GM21390 (cell line): ENCODE measurements around the gene SAP25.
"Not testable (repeated sequence)": the region's sequence is repeated elsewhere in the genome, so short reads cannot be mapped to it uniquely, and the experiment has no call there.

Experiments
- ATAC-seq: cut with Tn5 transposase; IDR thresholded peaks from one replicate; pipeline ENCODE4 v1.9.1; 2021; ENCODE audit not compliant: unreplicated experiment

The SAP25 gene

DNA sequence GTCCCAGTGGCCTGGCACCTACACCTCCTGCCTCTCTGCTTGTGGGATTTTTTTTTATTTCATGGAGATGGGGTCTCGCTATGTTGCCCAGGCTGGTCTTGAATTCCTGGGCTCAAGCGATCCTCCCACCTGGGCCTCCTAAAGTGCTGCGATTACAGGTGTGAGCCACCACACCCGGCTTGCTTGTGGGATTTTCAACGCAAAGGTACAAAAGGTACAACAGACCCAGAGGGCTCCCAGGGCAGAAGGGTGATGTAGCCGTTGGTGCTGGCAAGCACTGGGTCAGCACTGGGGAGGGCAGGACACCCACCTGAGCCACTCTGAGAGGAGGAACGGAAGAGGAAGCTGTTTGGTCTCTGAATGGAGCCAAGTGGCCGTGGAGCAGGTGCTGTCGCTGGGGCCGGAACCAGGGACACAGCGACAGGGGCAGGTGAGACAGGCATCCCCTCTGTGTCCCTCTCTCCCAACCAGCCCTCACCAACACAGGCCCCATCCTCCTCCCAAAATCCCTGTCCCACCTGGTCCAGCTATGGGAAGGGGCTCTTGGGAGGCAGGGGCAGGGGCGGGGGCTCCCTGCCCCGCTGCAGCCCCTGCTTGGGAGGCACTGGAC lies 2.8 kb upstream of the SAP25 start:
- no peak for ATAC-seq

DNA sequence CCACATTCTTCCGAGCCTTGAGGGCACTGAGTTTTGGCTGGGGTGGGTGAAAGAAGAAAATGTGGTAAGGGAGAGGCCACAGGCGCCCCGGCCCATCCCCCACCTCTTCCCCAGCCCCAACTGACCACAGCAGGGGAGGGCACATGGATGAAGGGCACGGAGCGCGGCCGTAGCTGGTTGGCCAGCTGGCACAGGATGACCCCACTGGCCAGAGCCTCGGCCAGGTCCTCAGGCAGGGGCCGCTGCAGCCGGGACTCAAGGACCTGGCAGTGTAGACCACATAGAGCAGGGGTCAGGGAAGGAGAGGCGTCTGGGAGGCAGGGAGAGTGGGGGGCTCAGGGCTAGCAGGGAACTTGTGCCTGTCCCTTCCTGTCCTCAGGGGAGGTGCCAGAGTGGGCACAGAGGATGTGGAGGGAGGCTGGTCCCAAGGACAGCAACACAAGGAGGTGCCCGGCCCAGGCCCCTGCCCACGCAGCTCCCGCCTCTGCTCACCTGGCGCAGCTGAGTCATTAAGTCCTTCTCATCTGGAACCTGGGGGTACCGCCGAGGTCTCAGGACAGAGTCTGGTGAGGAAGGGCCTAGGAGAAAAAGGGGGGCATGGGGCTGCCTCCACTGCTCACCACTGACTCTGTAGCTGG lies 2.2 kb upstream of the SAP25 start:
- no peak for ATAC-seq

DNA sequence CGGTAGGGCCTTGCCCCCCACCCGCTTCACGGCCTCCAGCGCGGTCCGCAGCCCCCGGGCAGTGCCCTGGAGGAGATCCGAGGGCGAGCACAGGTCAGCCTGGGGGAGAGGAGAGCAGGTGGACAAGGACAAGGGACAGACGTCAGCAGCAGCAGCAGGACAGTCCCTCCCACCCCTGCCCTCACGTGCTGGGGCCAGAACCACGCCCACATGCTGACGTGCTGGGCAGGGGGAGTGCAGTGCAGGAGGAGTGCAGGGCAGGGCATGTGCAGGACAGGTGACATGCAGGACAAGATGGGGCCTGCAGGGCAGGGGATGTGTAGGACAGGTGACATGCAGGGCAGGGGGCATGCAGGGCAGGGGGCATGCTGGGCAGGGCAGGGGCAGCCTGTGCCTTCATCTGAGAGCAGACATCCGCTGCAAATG lies 1.5 kb upstream of the SAP25 start:
- no peak for ATAC-seq

DNA sequence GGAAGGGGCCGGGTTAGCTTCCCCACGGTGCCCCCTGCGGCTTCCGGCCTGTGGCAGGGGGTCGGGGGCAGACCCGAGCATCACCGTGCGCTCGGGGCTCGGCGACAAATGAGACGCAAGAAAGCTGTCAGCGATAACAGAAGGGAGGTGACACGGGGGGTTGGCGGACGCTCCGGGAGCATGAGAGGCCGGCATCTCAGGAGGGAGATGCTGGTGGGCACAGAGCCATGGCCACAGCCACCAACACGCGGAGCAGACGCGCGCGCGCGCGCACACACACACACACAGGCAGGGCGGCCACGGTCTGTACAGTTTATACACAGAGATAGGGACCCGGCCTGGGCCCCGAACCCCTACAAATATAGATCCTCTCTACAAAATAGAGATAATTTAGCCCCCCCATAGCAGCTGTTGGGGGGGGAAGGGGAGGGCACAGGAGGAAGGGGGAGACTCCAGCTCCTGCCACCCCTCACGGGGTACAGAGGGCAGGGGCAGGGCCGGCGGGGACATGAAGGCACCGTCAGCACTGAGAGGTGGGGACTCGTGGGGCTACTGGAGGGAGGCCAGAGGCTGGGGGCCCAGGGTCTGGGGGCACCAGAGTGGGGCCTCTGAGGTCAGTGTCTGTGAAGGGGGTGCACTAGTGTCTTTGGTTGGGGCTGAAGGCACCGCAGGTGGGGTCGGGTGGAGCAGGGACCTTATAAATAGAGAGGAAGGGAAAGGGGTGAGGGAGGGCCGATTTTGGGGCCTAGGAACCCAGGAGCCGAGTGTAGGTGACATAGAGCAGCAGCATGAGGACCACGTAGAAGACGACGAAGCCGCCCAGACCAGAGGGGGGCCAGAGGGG lies 884 bp upstream of the SAP25 start:
- ATAC-seq = no peak

DNA sequence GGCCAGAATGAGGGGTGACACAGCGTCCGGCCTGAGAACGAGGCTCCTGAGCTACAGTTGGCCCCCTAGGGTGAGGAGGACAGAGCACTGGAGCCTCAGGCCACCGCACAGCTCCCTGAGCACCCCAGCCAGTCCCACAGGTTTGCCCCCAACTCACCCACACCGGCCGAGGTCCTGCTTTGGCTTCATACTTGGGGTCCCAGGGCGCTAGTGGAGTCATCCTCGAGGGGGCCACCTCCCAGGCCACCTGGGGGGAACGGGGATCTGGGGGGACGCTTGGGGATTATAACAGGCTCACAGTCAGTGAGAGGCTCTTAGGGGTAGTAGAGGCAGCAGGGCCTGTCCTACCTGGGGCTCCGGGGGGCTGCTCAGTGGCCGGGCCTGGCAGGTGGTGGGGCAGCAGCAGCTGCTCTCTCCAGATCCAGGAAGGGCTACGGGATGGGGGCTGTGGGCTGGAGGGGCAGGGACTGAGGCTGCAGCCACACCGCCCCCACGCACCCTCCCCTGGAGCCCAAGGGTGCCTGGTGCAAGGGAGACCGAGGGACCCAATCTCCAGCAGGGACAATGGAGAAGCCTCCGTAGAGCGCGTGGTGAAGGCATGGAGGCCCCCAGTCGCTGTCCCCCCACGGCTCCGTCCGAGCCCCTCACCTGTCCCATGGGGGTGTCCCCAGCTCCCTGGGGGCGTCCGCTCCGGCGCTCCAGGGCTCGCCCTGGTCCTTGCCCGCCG lies 588 bp downstream of the SAP25 start:
- ATAC-seq = no peak

DNA sequence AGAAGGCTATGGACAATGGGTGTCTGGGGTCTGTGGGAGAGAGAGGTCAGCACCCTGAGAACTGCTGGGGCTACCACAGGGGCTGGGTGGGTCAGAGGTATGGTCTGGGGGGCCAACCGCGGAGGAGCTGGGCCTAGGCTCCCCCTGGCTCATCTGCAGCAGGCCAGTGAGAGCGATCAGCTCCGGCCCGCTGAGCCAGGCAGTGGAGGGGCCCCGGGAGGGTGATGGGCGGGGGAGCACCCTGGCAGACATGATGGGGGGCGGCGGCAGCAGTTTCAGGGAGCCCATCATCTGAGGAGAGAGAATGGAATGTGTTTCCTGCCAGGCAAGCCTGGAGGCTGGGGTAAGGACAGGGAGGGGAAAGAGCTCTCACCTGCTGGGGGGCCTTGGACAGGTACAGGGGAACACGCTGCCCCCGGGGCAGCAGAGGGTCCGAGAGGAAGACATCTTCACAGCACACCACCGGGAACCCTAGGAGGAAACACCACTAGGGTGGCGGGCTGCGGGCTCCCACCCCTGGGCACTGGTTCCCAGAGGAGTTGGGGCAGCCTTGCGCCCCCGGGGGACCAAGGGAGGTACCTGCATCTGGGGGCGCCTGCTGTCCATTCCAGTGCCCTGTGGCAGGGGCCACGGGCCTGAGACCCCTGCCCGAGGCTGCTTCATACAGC lies 1.3 kb downstream of the SAP25 start:
- no peak for ATAC-seq

DNA sequence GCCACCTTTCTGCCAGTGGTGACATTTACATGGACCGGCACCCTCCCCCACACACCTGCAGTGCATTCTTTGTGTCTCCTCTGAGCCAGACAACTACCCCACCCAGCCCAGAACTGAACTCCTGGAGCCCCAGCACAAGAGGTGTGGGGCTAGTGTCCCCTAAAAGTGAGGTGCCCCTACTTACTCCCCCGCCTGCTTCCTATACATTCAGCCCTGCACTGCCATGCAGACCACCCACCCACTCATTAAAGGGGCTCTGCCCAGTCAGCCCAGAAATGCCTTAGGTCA lies 1.9 kb downstream of the SAP25 start:
- ATAC-seq = no peak

DNA sequence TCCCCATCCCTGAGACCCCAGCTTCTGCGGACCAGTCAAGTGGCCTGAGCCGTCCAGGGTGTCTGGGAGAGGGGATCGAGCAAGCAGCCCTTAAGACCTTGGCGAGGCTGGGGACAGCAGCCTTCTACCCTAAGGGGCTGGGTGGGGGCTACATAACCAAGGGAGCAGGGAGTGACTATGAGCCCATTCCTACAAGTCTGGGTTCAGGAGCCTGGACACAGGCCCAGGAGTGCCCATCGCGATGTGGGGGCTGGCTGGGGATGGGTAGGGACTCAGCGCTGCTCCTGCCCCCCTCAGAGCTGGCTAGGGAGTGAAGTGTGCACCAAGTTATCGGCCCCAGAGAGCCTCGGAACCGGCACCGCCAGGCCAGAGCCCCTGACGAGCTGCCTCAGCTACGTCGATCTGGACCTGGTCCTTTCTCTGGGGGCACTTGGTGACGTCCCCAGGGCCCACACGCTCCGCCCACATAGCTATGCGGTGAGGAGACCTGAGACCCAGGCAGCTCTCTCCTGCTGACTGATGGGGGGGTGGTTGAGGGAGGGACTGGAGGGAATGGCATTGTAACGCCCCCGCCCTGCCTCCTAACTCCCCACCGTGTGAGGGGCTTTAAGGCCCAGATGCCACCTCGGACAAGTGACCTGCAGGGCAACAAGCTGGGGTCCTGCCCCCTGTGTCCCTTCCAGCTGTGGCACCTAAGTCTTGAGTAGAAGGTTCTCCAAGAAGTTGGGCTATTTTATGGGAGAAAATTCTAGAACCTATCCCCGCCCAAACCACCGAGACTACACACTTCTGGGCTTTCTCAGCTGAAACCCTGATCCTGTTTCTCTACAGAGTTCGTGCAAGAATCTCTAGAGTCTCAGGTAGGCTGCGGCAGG lies 2.5 kb downstream of the SAP25 start:
- ATAC-seq = no peak

DNA sequence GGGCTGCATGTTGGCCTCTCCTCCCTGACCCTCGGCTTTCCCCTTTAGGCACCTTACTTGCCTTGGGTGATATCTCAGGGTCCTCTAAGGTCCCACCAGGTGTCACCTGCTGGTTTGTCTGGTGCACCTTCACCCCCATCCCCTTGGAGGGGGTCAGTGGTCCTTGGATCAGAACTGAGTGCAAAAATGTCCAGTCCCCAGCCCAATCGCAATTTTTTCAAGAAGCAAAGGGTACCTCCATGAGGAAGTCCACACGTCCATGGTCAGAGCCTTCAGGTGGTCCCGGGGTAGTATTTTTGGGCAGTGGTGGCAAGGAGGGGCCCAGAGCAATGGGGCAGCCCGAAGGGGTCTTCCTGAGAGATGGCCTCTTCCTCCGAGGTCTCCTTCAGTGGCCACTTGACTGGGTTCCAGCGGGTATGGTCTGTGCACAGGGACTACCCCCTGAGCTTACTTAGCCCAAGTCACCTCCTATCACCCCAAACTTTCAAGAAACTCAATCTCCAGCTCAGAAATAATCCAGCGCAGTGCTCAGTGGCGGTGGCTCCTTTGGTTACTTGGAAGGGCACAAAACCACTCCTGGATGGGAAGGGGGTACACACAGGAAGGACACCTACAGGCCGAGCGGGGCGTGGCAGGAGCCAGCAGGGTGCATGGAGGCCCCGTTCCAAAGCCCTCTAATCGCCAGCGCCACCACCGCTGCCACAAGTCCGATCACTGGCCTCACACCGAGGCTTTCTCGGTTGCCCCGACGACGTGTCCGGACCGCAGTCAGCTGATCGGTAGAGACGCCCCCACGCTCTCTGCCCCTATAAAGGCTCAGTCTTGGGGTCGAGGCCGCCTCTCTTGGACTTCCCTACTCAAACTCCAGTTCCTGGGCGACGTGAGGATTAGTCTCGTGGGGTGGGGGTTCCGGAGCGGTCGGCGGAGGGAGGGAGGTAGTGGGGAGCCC lies 4.5 kb downstream of the SAP25 start:
- ATAC-seq = no peak

DNA sequence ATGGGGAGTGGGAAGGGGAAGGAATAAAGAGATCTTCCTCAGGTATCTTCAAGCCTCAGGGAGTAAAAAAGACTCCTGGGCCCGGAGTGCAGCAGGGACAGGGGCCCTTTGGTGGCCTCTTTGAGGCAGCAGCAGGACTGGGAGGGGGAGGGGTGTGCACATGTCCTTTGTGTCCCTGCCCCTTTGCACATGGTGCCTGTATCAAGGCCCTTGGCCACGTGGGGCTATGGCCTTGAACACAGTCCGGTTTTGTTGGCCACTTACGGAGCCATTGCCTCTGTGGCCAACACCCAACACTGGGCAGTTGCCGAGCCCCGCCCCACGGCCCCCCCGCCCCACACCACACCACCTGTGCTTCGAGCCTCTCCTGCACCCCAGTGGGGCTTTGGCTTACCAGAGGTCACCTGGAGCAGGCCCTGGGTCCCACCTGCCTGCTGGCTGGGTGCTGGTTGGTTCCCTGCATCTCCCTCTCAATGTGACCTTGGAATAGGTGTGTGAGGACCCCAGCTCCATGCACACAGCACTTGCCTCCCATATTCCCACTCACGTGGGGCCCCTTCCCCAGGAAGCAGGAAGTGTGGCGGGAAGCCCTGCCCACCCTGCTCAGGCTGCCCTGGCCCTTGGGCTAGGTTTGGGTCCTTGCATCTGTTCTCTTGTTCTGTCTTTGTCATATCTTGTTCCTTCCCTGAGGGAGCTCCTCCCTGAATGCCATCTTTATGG lies 5.4 kb downstream of the SAP25 start:
- no peak for ATAC-seq

DNA sequence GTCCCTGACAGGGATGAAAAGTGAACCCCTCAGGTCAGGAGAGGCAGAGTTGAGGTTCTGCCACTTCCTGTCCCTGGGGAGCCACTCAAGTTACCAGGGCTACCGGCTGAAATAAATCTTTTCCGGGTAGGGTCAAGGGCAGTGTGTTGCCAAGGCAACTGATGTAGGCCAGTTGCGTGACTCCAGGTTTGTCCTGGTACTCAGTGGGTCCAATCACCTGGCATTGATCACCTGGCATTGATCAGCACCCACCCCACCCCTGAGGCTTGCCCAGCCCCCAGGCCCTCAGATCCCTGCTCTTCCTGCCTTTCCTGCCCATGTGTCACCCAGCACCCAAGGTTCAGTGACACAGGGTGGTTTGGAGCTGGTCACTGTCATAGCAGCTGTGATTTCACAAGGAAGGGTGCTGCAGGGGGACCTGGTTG lies 5.9 kb downstream of the SAP25 start:
- ATAC-seq = no peak

DNA sequence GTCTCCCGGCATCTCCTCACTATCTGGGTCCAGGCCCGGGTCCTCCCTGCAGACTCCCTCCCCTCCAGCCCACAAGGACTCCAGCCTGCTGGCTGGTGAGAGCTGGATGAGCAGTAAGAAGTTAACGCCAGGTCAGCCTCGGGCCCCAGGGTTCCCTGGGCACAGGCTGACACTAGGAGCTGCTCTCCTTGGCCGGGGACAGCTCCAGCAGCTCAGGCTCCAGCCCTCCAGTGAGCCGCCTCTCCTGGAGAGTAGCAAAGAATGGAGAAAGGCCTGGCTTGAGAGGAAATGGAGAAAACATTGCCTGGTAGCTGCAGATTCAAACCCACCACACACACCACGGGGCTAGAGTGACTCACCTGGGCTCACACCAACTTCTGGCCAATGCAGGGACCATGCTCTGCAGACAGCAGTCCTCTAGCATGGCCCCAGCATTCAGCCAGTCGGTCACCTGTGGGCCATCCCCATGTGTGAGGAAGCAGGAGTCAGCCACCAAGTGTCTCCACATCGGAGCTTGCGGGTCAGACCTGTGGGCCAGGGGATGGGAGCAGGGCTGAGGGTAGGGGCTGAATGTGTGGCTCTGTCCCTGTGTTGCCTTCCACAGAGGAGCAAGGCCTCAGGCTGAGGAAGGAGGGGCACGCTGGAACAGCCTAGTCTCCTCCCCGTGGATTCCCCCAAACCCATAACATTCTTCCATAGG lies 6.5 kb downstream of the SAP25 start:
- no peak for ATAC-seq

DNA sequence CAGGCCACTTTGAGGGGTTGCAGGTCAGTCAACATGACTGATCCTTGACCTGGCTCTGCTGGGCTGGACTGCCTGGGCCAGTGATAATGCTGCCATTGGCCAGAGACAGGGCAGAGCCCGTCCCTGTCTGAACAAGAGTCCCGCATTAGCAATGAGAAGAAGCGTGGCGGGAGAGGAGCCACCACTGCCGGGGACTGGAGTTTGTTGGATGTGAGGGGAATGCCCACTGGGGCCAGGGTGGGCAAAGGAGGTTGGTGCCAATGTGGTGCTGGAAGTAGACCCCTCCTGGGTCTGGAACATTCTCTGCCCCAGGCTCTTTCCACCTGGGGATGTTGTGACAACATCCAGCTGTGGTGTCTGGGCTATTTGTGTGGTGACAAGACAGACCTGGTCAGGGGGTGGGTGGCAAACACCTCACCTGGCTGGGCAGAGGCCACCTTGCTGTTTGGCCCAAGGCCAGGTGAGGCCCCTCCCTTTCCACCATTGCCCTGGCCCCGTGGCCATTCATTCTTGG lies 7.6 kb downstream of the SAP25 start:
- no peak for ATAC-seq

DNA sequence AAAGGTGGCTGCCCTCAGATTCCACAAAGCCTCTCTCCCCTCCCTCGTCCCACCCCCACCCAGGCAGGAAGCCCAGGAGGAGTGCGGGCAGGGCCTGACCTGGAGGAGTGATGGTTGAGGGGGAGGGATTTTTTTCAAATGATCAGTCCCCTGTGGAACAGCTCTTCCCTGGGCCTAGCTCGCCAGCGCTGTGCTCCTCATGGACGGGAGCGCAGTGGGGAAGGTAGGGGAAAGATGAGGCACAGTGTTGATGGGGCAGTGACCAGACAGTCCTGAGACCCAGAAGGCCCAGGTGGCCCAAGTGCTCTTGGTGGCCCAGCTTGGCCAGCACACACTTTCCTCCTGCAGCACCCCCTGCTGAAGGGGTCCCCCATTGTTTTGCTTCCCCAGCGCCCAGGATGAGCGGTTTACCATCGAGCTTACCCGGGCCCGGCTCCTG lies 8.5 kb downstream of the SAP25 start:
- no peak for ATAC-seq

DNA sequence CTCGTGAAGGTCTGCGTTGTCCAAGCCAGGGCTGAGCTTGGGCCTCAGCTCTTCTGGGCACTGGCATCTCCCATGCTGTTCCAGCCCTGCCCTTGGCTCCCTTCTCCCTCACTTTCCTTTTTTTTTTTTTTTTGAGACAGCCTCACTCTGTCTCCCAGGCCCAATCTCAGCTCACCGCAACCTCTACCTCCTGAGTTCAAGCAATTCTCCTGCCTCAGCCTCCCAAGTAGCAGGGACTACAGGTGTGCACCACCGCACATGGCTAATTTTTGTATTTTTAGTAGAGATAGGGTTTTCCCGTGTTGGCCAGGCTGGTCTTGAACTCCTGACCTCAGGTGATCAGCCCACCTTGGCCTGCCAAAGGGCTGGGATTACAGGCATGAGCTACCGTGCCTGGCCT lies 9.3 kb downstream of the SAP25 start:
- not testable (repeated sequence) for ATAC-seq

DNA sequence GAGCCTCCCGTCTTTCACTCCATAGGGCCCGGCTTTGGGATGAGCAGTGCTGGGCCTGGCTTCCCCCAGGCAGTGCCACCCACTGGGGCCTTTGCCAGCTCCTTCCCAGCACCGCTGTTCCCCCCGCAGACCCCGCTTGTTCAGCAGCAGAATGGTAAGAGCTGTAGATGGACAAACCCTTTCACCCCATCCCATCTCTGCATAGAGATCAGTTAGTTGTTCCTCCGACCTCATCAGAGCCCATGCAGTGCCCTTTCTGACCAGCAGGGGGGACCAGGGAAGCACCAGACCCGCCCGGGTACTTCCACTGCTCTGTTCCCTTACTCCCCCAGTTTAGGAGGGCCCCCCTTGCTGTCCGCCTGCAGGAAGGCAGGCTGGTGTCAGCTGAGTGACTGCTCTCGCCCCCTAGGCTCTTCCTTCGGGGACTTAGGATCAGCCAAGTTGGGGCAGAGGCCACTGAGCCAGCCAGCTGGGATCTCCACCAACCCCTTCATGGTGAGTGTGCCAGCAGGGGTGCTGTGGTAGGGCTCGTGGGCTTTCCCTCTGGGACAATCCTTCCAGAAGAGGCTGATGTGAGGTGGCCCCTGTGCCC lies 9.8 kb downstream of the SAP25 start:
- no peak for ATAC-seq

DNA sequence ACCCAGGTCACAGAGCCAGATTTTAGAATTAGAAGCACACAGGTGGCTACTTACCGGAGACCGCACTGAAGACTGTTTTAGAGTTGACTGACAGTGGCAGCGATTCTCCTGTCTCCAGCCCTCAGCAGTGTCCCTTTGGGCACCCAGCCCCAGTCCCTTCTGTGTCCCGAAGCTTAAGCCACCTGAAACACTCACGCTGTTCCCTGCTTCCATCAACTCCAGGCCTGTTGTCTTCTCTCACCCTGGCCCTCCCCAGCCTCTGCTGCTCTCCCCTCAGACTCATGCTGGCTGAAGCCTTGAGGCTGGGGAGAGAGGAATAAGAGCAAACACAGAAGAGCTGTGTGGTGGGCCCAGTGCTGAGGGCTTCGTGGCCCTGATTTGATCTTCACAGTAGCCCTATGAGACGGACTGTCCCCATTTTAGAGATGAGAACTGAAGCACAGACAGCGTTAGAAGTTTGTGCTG lies 10.6 kb downstream of the SAP25 start:
- ATAC-seq = no peak
